Testis (tissue), 5 donors: Measurements from ENCODE around the gene ATP5F1D. TPM values are rescaled to one million over a fixed set of nuclear protein-coding genes. Genes with fewer than 3 reads are reported as not detected.
A peak's percentile ranks its signal among the peaks of the same experiment; 100 is the strongest.
"Not testable (repeated sequence)": the region's sequence is repeated elsewhere in the genome, so short reads cannot be mapped to it uniquely, and the experiment has no call there.

ENCODE experiments used
- DNase-seq: peaks from one replicate; pipeline ENCODE4 v3.0.0-alpha.2; 2019
- H3K27ac ChIP-seq, 2 donors: fragments of 200-600 bp; sonication (generic); one replicate each; pipeline ENCODE4 v1.5.1; 2019
- H3K27me3 ChIP-seq: fragments of 200-600 bp; sonication (generic); one replicate; pipeline ENCODE4 v1.5.1; 2019
- H3K36me3 ChIP-seq: fragments of 200-600 bp; sonication (generic); one replicate; pipeline ENCODE4 v1.5.1; 2017; ENCODE audit warnings: low read depth; ENCODE audit errors: missing control alignments
- H3K4me1 ChIP-seq: fragments of 200-600 bp; sonication (generic); one replicate; pipeline ENCODE4 v1.5.1; 2019
- H3K4me3 ChIP-seq, 2 donors: fragments of 200-600 bp; sonication (generic); one replicate each; pipeline ENCODE4 v1.5.1; 2017 to 2019
- H3K9me3 ChIP-seq: fragments of 200-600 bp; sonication (generic); one replicate; pipeline ENCODE4 v1.5.1; 2017
- POLR2A ChIP-seq: fragments of 450-650 bp; IDR thresholded peaks from one replicate; pipeline ENCODE4 v1.6.1; 2017; ENCODE audit warnings: antibody characterized with exemption, mild to moderate bottlenecking, moderate library complexity
- WGBS, 2 donors: methylation state at CpG; one replicate each; pipeline ENCODE4 v1.1.5; 2018; 5-methylcytosine and 5-hydroxymethylcytosine counted together
- intact Hi-C: fragments of 100-400 bp; cut with DNase I; formaldehyde crosslinking; loops from one replicate; pipeline ENCODE4 v1.15.1; 2023; ENCODE audit warnings: low total_unique reads
- long read RNA-seq, 2 donors: transcript quantifications; one replicate each; lab custom pipeline, GENCODE V29; 2026
- polyA plus RNA-seq: library from polyadenylated mRNA; stranded (reverse); fragments of 350-450 nt; fragmentation: Illumina TruSeq; extraction: RNeasy Lipid Tissue Mini Kit (QIAGEN cat#74804); gene quantifications from one replicate; pipeline ENCODE4 v1.2.3, GENCODE V29; 2014; ENCODE audit warnings: low read depth, low replicate concordance; ENCODE audit not compliant: insufficient read depth
- total RNA-seq, 2 donors: library from RNA; depleted of rRNA; stranded (reverse); fragments of >200 nt; gene quantifications; one replicate each; pipeline ENCODE4 v1.2.3, GENCODE V29; 2016
- TF ChIP-seq, protein P1 (sequence below), 3 experiments: fragments of 450-650 bp in 2 of 3; fragments of 200-600 bp in 1 of 3; sonication (generic) in 1 of 3; IDR thresholded peaks; one replicate each; pipeline ENCODE4 v1.5.1; 2016 to 2019; ENCODE audit warnings: antibody characterized with exemption in 3 of 3, mild to moderate bottlenecking in 2 of 3, moderate library complexity in 1 of 3

Gene ATP5F1D
- total RNA-seq = 100 to 1,000 TPM; 104 to 166 TPM
- 94.5 TPM for polyA plus RNA-seq
- long read RNA-seq, donor 1, transcript ATP5F1D-201 (4 exons, 997 nt) = minor isoform, 26 of 125 reads
- long read RNA-seq, donor 1, transcript ATP5F1D-202 (5 exons, 704 nt) = major isoform, 93 of 125 reads
- long read RNA-seq, donor 1, partial matches to known transcripts = 0 of 125 reads
- long read RNA-seq, donor 1, other reads (novel, unspliced or antisense) = 0 of 125 reads
- long read RNA-seq, donor 2, transcript ATP5F1D-201 (4 exons, 997 nt) = minor isoform, 17 of 68 reads
- long read RNA-seq, donor 2, transcript ATP5F1D-202 (5 exons, 704 nt) = major isoform, 46 of 68 reads
- long read RNA-seq, donor 2, partial matches to known transcripts = 0 of 68 reads
- long read RNA-seq, donor 2, other reads (novel, unspliced or antisense) = 0 of 68 reads

GRCh38 chr19:1241417-1242095 is at the start of gene ATP5F1D:
Gene ATP5F1D (plus strand): TSS chr19:1241751. CDS start chr19:1241851, 100 bp downstream.
- TF ChIP-seq POLR2A = peak; percentile 46
- TF ChIP-seq, protein P1, sequence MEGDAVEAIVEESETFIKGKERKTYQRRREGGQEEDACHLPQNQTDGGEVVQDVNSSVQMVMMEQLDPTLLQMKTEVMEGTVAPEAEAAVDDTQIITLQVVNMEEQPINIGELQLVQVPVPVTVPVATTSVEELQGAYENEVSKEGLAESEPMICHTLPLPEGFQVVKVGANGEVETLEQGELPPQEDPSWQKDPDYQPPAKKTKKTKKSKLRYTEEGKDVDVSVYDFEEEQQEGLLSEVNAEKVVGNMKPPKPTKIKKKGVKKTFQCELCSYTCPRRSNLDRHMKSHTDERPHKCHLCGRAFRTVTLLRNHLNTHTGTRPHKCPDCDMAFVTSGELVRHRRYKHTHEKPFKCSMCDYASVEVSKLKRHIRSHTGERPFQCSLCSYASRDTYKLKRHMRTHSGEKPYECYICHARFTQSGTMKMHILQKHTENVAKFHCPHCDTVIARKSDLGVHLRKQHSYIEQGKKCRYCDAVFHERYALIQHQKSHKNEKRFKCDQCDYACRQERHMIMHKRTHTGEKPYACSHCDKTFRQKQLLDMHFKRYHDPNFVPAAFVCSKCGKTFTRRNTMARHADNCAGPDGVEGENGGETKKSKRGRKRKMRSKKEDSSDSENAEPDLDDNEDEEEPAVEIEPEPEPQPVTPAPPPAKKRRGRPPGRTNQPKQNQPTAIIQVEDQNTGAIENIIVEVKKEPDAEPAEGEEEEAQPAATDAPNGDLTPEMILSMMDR (IDR thresholded peaks at IDR 0.05) = peak in 1 of 3 experiments; percentile 11
- DNase-seq = peak; percentile 95
- Histone ChIP-seq H3K36me3 (no peaks in the 10 kb centered on the region), H3K9me3 (no peaks in the 10 kb centered on the region), H3K27ac (peak within 1 kb of the TSS; percentile 90 to 97), H3K4me3 (peak within 1 kb of the TSS; percentile 88 to 91), H3K27me3 (no peaks in the 10 kb centered on the region), H3K4me1 (peaks cover 75% of the 10 kb centered on the region)
- 1% methylated on average over 38 to 69 of the region's 79 CpGs for WGBS, 2 donors
- intact Hi-C loops = no loop called here

DNA sequence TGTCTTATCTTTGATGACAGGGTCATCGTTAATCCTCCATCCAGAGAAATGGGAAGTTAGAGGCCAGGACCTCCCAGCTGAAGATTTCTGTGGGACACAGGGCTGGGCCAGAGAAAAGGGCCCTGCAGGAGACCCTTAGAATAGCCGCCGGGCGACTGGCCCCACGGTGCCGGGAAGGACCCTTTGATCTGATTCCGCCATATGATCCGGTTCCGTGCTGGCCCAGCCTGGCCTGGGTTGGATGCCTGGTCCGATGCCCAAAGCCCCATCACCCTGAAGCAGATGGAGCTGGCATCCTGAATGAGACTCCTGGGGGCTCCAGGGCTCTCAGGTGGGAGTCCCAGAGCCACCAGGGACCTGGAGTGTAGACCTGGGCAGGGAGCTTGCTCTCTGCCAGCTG is 42.0 kb upstream of the ATP5F1D start:
- TF ChIP-seq, protein P1 (IDR thresholded peaks at IDR 0.05) = no peak
- TF ChIP-seq POLR2A = no peak
- Histone ChIP-seq H3K27ac (no peak overlapping the region), H3K9me3 (no peaks in the 10 kb centered on the region), H3K4me1 (peaks cover 15% of the 10 kb centered on the region), H3K27me3 (no peaks in the 10 kb centered on the region), H3K4me3 (no peak overlapping the region), H3K36me3 (no peaks in the 10 kb centered on the region)
- 86 to 90% methylated on average over 10 of the region's 10 CpGs for WGBS, 2 donors
- intact Hi-C loops = no loop called here
- no peak for DNase-seq

- H3K36me3 ChIP-seq, H3K4me3 ChIP-seq, H3K27ac ChIP-seq, intact Hi-C loops, DNase-seq, H3K9me3 ChIP-seq, H3K27me3 ChIP-seq: not testable (repeated sequence)
- peaks cover 22% of the 10 kb centered on the region for H3K4me1 ChIP-seq
- 86 to 91% methylated on average over 3 to 4 of the region's 4 CpGs for WGBS, 2 donors
These were observed 40.9 kb upstream of the ATP5F1D start for GRCh38 chr19:1200614-1201013.

GRCh38 chr19:1205114-1206099 is 36.1 kb upstream of the ATP5F1D start, which contains the start of gene STK11:
Gene STK11 (plus strand): TSS chr19:1205778. CDS start chr19:1206914, 1,136 bp downstream.
- intact Hi-C loops = no loop called here
- 4 to 8% methylated on average over 14 to 71 of the region's 114 CpGs for WGBS, 2 donors

More at GRCh38 chr19:1205114-1206099, 36.1 kb upstream of the ATP5F1D start, which contains the start of gene STK11:
- TF ChIP-seq, protein P1 (IDR thresholded peaks at IDR 0.05) = no peak
- peak; percentile 72 for TF ChIP-seq POLR2A
- Histone ChIP-seq H3K27me3 (no peaks in the 10 kb centered on the region), H3K27ac (peak within 1 kb of the TSS; percentile 83 to 93), H3K36me3 (no peaks in the 10 kb centered on the region), H3K9me3 (no peaks in the 10 kb centered on the region), H3K4me3 (peak within 1 kb of the TSS; percentile 69 to 80), H3K4me1 (peaks cover 42% of the 10 kb centered on the region)
- DNase-seq = peak; percentile 98
